Measurements from ENCODE around the gene CCDC57.

Gene CCDC57

GRCh38 chr17:82076018-82076784 is 136.4 kb downstream of the CCDC57 start:
- Histone ChIP-seq H2AFZ (ENCODE audit: low read depth, low read length) (no peak overlapping the region), H3K4me1 (ENCODE audit: insufficient read depth, low read length) (no peaks in the 10 kb centered on the region), H3K9me3 (ENCODE audit: low read length) (no peaks in the 10 kb centered on the region), H3K36me3 (ENCODE audit: insufficient read depth, low read length) (peaks cover 34% of the 10 kb centered on the region), H3K4me3 (ENCODE audit: low read length) (no peak overlapping the region), H3K27me3 (ENCODE audit: insufficient read depth, low read length) (no peaks in the 10 kb centered on the region)

DNA sequence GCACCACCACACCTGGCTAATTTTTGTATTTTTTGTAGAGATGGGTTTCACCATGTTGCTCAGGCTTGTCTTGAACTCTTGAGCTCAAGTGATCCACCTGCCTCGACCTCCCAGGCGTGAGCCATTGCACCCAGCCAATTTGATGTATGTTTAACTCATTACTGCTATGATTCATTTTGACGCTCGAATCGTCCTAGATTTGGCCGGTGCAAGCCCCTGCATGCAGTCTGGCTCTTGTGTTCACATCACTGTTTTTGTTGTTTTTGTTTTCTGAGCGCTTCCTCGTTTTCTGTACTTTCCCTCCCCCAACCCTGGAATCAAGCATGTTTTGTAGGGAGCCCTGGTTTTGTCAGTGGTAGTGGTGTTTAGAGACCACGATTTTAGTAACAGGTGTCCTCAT is 139.2 kb downstream of the CCDC57 start:
- Histone ChIP-seq H3K36me3 (ENCODE audit: insufficient read depth, low read length) (peaks cover 9% of the 10 kb centered on the region), H3K27me3 (ENCODE audit: insufficient read depth, low read length) (no peaks in the 10 kb centered on the region), H2AFZ (ENCODE audit: low read depth, low read length) (no peak overlapping the region), H3K9me3 (ENCODE audit: low read length) (no peaks in the 10 kb centered on the region), H3K4me3 (ENCODE audit: low read length) (no peak overlapping the region), H3K4me1 (ENCODE audit: insufficient read depth, low read length) (no peaks in the 10 kb centered on the region)

- Histone ChIP-seq H3K27me3 (ENCODE audit: insufficient read depth, low read length) (no peaks in the 10 kb centered on the region), H3K9me3 (ENCODE audit: low read length) (no peaks in the 10 kb centered on the region), H3K4me1 (ENCODE audit: insufficient read depth, low read length) (no peaks in the 10 kb centered on the region), H3K36me3 (ENCODE audit: insufficient read depth, low read length) (peaks cover 4% of the 10 kb centered on the region), H2AFZ (ENCODE audit: low read depth, low read length) (no peak overlapping the region), H3K4me3 (ENCODE audit: low read length) (no peak overlapping the region)
These were observed 139.8 kb downstream of the CCDC57 start for GRCh38 chr17:82072827-82073226.

- no peak overlapping the region for H3K4me3 ChIP-seq (ENCODE audit: low read length)
- no peaks in the 10 kb centered on the region for H3K27me3 ChIP-seq (ENCODE audit: insufficient read depth, low read length)
- no peaks in the 10 kb centered on the region for H3K9me3 ChIP-seq (ENCODE audit: low read length)
- H2AFZ ChIP-seq (ENCODE audit: low read depth, low read length): no peak overlapping the region
- H3K36me3 ChIP-seq (ENCODE audit: insufficient read depth, low read length): no peaks in the 10 kb centered on the region
- peaks cover 4% of the 10 kb centered on the region for H3K4me1 ChIP-seq (ENCODE audit: insufficient read depth, low read length)
These were observed 142.0 kb downstream of the CCDC57 start for GRCh38 chr17:82070611-82071010.

DNA sequence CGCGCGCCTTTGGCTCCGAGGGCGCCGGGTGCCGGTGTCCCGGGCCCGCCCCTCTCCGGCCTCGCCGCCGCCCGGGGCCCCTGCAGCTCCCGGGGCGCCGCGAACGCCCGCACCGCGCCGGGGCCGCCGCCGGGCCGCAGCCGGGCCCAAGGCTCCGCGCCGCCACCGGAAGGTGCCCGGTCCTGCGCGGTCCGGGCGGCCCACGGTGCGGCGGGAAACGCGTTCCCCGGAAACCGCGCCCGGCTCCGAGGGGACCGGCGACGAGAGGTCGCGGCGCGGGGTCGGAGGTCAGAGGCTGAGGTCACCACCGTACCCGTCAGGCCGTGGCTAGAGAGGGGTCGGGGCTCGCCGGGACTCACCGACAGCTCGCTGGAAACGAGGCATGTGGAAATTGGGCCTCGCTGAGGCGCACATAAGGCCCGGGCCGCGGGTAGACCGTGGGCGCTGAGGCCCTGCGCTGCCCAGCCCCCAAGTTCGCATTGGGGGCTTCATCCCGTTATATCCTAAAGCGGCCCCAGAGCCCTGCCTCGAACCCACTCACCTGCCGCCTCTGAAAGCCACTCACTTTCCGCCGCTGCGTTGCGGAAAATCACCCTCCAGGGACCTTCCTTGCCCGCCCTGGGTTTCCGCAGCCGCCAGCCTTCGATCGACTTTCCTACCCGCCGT is 146.9 kb downstream of the CCDC57 start, which contains the start of gene DUS1L:
Gene DUS1L, minus strand, starts transcription at position 167 of the 666 bp plus-strand sequence. CDS start 745 bp downstream, outside the sequence.
- H3K4me3 ChIP-seq (ENCODE audit: low read length): peak within 1 kb of the TSS; percentile 80
- no peaks in the 10 kb centered on the region for H3K9me3 ChIP-seq (ENCODE audit: low read length)
- H3K27me3 ChIP-seq (ENCODE audit: insufficient read depth, low read length): no peaks in the 10 kb centered on the region
- peaks cover 10% of the 10 kb centered on the region for H3K4me1 ChIP-seq (ENCODE audit: insufficient read depth, low read length)
- H2AFZ ChIP-seq (ENCODE audit: low read depth, low read length): peak within 1 kb of the TSS; percentile 100
- peaks cover 28% of the 10 kb centered on the region for H3K36me3 ChIP-seq (ENCODE audit: insufficient read depth, low read length)

GRCh38 chr17:82065193-82065637 is 147.4 kb downstream of the CCDC57 start:
- Histone ChIP-seq H3K4me3 (ENCODE audit: low read length) (peak overlapping the region; percentile 80), H2AFZ (ENCODE audit: low read depth, low read length) (no peak overlapping the region), H3K4me1 (ENCODE audit: insufficient read depth, low read length) (peaks cover 10% of the 10 kb centered on the region), H3K36me3 (ENCODE audit: insufficient read depth, low read length) (peaks cover 34% of the 10 kb centered on the region), H3K27me3 (ENCODE audit: insufficient read depth, low read length) (no peaks in the 10 kb centered on the region), H3K9me3 (ENCODE audit: low read length) (no peaks in the 10 kb centered on the region)

DNA sequence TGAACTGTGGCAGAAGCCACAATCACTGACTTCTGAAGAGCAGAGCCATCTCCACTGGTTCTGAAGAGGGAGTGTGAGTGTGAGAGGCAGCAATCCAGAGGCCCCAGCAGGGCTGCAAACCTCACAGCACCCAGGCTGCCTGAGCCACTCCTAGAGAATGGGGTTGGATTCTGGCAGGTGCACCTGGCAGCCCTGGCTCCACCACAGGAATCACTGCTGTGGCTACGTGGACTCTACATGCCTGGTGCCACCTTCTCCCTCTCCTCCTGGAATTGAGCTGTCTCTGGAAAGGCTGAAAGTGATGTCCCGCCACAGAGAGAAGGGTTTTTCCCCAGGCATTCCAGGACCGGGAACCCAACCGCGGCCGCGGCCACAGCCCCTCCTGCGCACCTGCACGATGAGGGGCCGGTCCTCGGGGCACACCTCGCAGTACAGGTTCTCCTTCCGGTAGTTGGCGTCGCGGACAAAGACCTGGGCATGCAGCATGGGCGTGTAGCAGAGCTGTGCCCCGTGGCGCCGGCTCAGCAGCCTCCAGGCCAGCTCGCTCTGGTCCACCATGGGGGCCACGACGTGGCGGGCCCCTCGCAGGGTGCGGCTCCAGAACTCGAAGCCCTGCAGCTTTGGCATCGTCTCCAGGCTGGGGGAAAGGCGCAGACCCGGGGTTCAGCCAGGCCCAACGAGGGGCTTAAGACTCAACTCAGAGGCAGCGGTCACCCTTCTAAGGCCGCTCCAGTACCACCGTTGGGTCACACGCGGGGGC is 148.0 kb downstream of the CCDC57 start:
- H3K4me3 ChIP-seq (ENCODE audit: low read length): peak overlapping the region; percentile 80
- H3K4me1 ChIP-seq (ENCODE audit: insufficient read depth, low read length): peaks cover 10% of the 10 kb centered on the region
- H3K36me3 ChIP-seq (ENCODE audit: insufficient read depth, low read length): peaks cover 40% of the 10 kb centered on the region
- H2AFZ ChIP-seq (ENCODE audit: low read depth, low read length): no peak overlapping the region
- no peaks in the 10 kb centered on the region for H3K27me3 ChIP-seq (ENCODE audit: insufficient read depth, low read length)
- no peaks in the 10 kb centered on the region for H3K9me3 ChIP-seq (ENCODE audit: low read length)

DNA sequence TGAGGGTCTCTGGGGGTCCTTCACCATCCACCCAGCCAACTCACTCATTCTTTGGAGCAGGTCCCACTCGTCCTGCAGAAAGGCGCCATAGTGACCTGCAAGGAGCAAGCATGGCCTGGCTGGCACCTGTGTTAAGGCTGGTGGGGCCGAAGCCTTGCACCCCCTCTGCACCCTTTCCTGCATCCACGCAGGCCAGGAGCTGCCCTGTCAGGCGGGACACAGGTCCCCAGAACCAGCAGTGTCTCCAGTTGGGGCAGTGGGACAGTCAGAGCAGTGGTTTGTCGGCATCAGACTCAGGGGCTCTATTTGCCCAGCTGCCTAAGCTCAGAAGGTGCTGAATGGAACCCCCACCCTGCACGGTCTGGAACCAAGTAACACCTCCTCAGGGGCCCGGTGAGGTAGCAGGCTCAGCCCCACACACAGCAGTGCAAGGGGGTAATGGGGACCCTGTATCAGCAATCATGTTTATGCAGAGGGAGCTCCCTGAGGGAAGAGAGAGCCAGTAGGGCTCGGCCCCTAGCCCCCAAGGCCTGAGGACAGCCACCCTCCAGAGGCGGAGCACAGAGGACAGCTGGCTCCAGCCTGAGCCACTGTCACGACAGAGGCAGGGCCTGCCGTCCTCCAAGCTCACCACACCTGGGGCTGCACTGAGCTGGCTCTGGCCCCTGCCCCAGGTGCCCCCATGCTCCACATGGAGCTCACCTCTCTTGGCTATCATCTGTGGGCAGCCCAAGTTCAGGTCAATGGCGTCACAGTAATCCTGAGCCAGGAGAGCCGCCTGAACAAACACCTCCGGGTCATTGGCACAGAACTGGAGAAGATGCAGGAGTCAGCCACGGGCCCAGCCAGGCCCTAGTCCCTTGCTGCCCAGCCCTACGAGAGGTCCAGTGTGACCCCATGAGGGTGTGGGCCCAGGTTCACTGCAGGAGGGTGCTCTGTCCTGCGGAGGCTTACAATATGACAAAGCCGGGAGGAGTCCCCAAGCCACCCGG is 148.9 kb downstream of the CCDC57 start:
- no peaks in the 10 kb centered on the region for H3K9me3 ChIP-seq (ENCODE audit: low read length)
- no peaks in the 10 kb centered on the region for H3K27me3 ChIP-seq (ENCODE audit: insufficient read depth, low read length)
- H2AFZ ChIP-seq (ENCODE audit: low read depth, low read length): no peak overlapping the region
- H3K4me3 ChIP-seq (ENCODE audit: low read length): peak overlapping the region; percentile 80
- peaks cover 47% of the 10 kb centered on the region for H3K36me3 ChIP-seq (ENCODE audit: insufficient read depth, low read length)
- peaks cover 10% of the 10 kb centered on the region for H3K4me1 ChIP-seq (ENCODE audit: insufficient read depth, low read length)

DNA sequence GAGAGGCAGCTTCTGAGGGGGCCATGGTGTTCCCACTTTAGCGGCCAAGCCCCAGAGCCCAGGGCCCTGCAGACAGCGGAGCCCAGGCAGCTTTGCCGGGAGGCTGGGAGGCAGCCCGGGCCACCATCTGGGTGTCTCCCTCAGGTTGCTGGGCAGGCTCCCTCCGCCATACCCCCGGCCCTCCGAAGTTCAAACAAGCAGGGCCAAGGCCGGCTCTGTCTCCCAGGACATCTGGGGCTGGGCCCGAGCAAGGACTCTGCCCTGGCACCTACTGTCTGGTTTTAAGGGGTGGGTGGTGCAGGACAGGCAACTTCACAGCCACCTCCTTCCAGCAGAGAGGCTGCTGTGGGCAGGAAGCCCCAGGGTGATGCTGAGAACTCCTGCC is 149.7 kb downstream of the CCDC57 start:
- no peak overlapping the region for H3K4me3 ChIP-seq (ENCODE audit: low read length)
- H2AFZ ChIP-seq (ENCODE audit: low read depth, low read length): no peak overlapping the region
- H3K9me3 ChIP-seq (ENCODE audit: low read length): no peaks in the 10 kb centered on the region

DNA sequence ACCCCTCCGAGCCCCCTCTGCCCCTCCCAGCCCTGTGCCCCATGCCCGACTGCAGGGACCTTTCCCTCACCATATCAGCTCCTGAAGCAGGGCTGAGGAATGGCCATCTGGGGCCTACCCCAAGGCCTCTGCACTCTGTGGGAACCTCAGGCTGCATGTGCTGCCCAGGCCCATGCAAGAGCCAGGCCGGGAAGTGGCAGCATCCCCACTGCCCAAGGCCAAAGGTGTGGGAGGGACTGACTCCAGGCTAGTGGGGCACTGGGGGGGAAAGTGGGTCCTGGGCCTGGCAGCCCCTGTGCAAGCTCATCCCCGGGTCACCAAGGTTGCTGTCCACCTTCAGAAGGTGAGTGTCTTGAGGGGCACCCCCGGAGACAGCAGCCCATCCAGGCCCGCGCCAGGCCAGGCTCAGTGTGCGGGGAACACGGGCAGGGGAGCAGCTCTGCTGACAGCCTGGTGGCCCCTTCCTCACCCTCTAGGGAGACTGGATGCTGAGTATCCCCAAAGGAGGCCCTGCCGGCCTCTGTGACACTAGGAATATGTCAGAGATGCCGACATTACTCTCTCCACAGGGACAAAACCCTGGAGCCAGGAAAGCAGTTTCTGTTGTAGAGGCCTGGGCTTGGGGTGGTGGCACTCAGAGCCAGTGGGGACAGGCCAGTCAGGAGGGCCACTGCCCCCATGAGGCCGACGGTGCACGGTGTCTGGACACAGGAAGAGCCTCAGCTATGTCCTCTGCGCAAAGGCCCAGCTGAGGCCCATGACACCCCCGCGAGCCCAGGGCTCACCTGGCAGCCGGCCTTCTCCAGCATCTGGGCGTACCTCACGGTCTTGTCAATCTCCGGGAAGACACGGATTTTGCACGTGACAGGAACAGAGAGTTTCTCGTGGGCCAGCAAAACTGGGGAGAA is 150.3 kb downstream of the CCDC57 start:
- Histone ChIP-seq H3K4me1 (ENCODE audit: insufficient read depth, low read length) (peaks cover 10% of the 10 kb centered on the region), H2AFZ (ENCODE audit: low read depth, low read length) (no peak overlapping the region), H3K27me3 (ENCODE audit: insufficient read depth, low read length) (no peaks in the 10 kb centered on the region), H3K4me3 (ENCODE audit: low read length) (no peak overlapping the region), H3K9me3 (ENCODE audit: low read length) (no peaks in the 10 kb centered on the region), H3K36me3 (ENCODE audit: insufficient read depth, low read length) (peaks cover 53% of the 10 kb centered on the region)

More for the DNA sequence above, 149.7 kb downstream of the CCDC57 start:
- H3K4me1 ChIP-seq (ENCODE audit: insufficient read depth, low read length): peaks cover 10% of the 10 kb centered on the region
- H3K36me3 ChIP-seq (ENCODE audit: insufficient read depth, low read length): peaks cover 51% of the 10 kb centered on the region
- no peaks in the 10 kb centered on the region for H3K27me3 ChIP-seq (ENCODE audit: insufficient read depth, low read length)

GRCh38 chr17:82061047-82061925 is 151.4 kb downstream of the CCDC57 start:
- Histone ChIP-seq H3K27me3 (ENCODE audit: insufficient read depth, low read length) (no peaks in the 10 kb centered on the region), H3K9me3 (ENCODE audit: low read length) (no peaks in the 10 kb centered on the region), H3K4me3 (ENCODE audit: low read length) (no peak overlapping the region), H3K36me3 (ENCODE audit: insufficient read depth, low read length) (peaks cover 63% of the 10 kb centered on the region), H3K4me1 (ENCODE audit: insufficient read depth, low read length) (peaks cover 10% of the 10 kb centered on the region), H2AFZ (ENCODE audit: low read depth, low read length) (no peak overlapping the region)

All from neuron (in vitro differentiated cells).